Fibroblast of skin of abdomen (primary cell): ENCODE measurements around the gene VPS50.
"Not testable (repeated sequence)": the region's sequence is repeated elsewhere in the genome, so short reads cannot be mapped to it uniquely, and the experiment has no call there.

Source experiments
- DNase-seq: peaks from one replicate; pipeline ENCODE4 v3.0.0-alpha.2; 2013

Gene VPS50

GRCh38 chr7:93331706-93332105 lies 99.5 kb downstream of the VPS50 start:
- DNase-seq: no peak

- no peak for DNase-seq
Measured at GRCh38 chr7:93332172-93332571, 100.0 kb downstream of the VPS50 start.

GRCh38 chr7:93337052-93337451 lies 104.9 kb downstream of the VPS50 start:
- DNase-seq: no peak

- not testable (repeated sequence) for DNase-seq
Measured at GRCh38 chr7:93342178-93342577, 110.0 kb downstream of the VPS50 start.

GRCh38 chr7:93350338-93350737 lies 118.2 kb downstream of the VPS50 start:
- DNase-seq: no peak

- DNase-seq: no peak
Measured at GRCh38 chr7:93352881-93353280, 120.7 kb downstream of the VPS50 start.

- DNase-seq: no peak
Measured at GRCh38 chr7:93354815-93355214, 122.6 kb downstream of the VPS50 start.

- DNase-seq: no peak
Measured at GRCh38 chr7:93359520-93360198, 127.5 kb downstream of the VPS50 start.

- no peak for DNase-seq
Measured at GRCh38 chr7:93361853-93362252, 129.7 kb downstream of the VPS50 start.

- no peak for DNase-seq
Measured at GRCh38 chr7:93364806-93365205, 132.6 kb downstream of the VPS50 start.

- DNase-seq: peak; percentile 11
Measured at GRCh38 chr7:93365341-93365740, 133.2 kb downstream of the VPS50 start.

- DNase-seq: peak; percentile 2
Measured at GRCh38 chr7:93366816-93367215, 134.7 kb downstream of the VPS50 start.

- DNase-seq: no peak
Measured at GRCh38 chr7:93367254-93367653, 135.1 kb downstream of the VPS50 start.

- not testable (repeated sequence) for DNase-seq
Measured at GRCh38 chr7:93370937-93371336, 138.8 kb downstream of the VPS50 start.

GRCh38 chr7:93373537-93373936 lies 141.4 kb downstream of the VPS50 start:
- DNase-seq: no peak

- peak; percentile 38 for DNase-seq
Measured at GRCh38 chr7:93374345-93374940, 142.3 kb downstream of the VPS50 start.

- DNase-seq: no peak
Measured at GRCh38 chr7:93375603-93376002, 143.4 kb downstream of the VPS50 start.

- DNase-seq: no peak
Measured at GRCh38 chr7:93378131-93378760, 146.1 kb downstream of the VPS50 start.

GRCh38 chr7:93382362-93382761 lies 150.2 kb downstream of the VPS50 start:
- DNase-seq: peak; percentile 62

GRCh38 chr7:93390660-93391059 lies 158.5 kb downstream of the VPS50 start:
- no peak for DNase-seq

GRCh38 chr7:93392984-93393383 lies 160.8 kb downstream of the VPS50 start:
- no peak for DNase-seq

GRCh38 chr7:93399642-93400041 lies 167.5 kb downstream of the VPS50 start:
- no peak for DNase-seq

GRCh38 chr7:93402944-93403343 lies 170.8 kb downstream of the VPS50 start:
- DNase-seq: peak; percentile 2

GRCh38 chr7:93407239-93407638 lies 175.1 kb downstream of the VPS50 start:
- no peak for DNase-seq
